WTC11 (cell line): Measurements from ENCODE around the gene TOMM40. TPM values are rescaled to one million over a fixed set of nuclear protein-coding genes. Genes with fewer than 3 reads are reported as not detected.
A peak's percentile ranks its signal among the peaks of the same experiment; 100 is the strongest.

Experiments
- ATAC-seq: fragments of 200-7000 bp; cut with Tn5 transposase; 2 replicates; pipeline ENCODE4 v1.10.0; 2021; ENCODE audit warnings: mild to moderate bottlenecking, moderate library complexity
- CTCF ChIA-PET: fragments of 300-600 bp; sonication (Branson Sonifier 250); formaldehyde crosslinking; loops from one replicate; lab custom pipeline; 2021; ENCODE audit warnings: antibody characterized with exemption; lab: Charles Lee
- POLR2A ChIA-PET: fragments of 350-600 bp; sonication (Branson Sonifier 250); formaldehyde crosslinking; loops from one replicate; lab custom pipeline; 2021; ENCODE audit warnings: antibody characterized with exemption; lab: Charles Lee
- DNase-seq: peaks from one replicate; pipeline ENCODE4 v3.0.0; 2021; ENCODE audit warnings: low spot score
- H3K27ac Mint-ChIP-seq: 2 replicates; pipeline ENCODE4 v1.8.0; 2021; ENCODE audit warnings: mixed read lengths
- H3K27me3 Mint-ChIP-seq: 2 replicates; pipeline ENCODE4 v1.8.0; 2021; ENCODE audit warnings: low read depth, mild to moderate bottlenecking, moderate library complexity, mixed read lengths
- H3K36me3 Mint-ChIP-seq: 2 replicates; pipeline ENCODE4 v1.8.0; 2021; ENCODE audit warnings: mixed read lengths
- H3K4me1 Mint-ChIP-seq: 2 replicates; pipeline ENCODE4 v1.8.0; 2022; ENCODE audit warnings: mixed read lengths
- H3K4me3 Mint-ChIP-seq: 2 replicates; pipeline ENCODE4 v1.8.0; 2021; ENCODE audit warnings: mild to moderate bottlenecking, moderate library complexity, mixed read lengths
- H3K9me3 Mint-ChIP-seq: 2 replicates; pipeline ENCODE4 v1.8.0; 2021; ENCODE audit warnings: mixed read lengths
- CBFB ChIP-seq: sonication (generic); formaldehyde crosslinking; IDR thresholded peaks from 2 replicates; pipeline ENCODE4 v1.8.1; 2022; ENCODE audit warnings: mild to moderate bottlenecking, low read depth, missing genetic modification reagents
- ESRRA ChIP-seq: sonication (generic); formaldehyde crosslinking; IDR thresholded peaks from 2 replicates; pipeline ENCODE4 v1.8.1; 2022; ENCODE audit warnings: mild to moderate bottlenecking, missing genetic modification reagents, borderline replicate concordance
- FOXK1 ChIP-seq: sonication (generic); formaldehyde crosslinking; IDR thresholded peaks from 2 replicates; pipeline ENCODE4 v1.8.0; 2022; ENCODE audit warnings: mild to moderate bottlenecking, moderate library complexity, missing genetic modification reagents
- GRHL2 ChIP-seq: fragments of 250-450 bp; sonication (Bioruptor Pico); IDR thresholded peaks from 2 replicates; pipeline ENCODE4 v1.8.0; 2022; ENCODE audit warnings: mild to moderate bottlenecking, moderate library complexity; ENCODE audit not compliant: insufficient replicate concordance, severe bottlenecking
- MYBL2 ChIP-seq: sonication (generic); formaldehyde crosslinking; IDR thresholded peaks from 2 replicates; pipeline ENCODE4 v1.8.1; 2023; ENCODE audit warnings: mild to moderate bottlenecking, moderate library complexity, missing genetic modification reagents
- NR2C2 ChIP-seq: sonication (generic); formaldehyde crosslinking; IDR thresholded peaks from 2 replicates; pipeline ENCODE4 v1.8.0; 2022; ENCODE audit warnings: mild to moderate bottlenecking, missing genetic modification reagents
- NR3C1 ChIP-seq: sonication (generic); formaldehyde crosslinking; conservative IDR thresholded peaks from 2 replicates; pipeline ENCODE4 v1.8.1; 2023; ENCODE audit warnings: low read depth, mild to moderate bottlenecking, missing genetic modification reagents
- OVOL2 ChIP-seq: fragments of 250-450 bp; sonication (Bioruptor Pico); IDR thresholded peaks from 2 replicates; pipeline ENCODE4 v1.9.0; 2021; ENCODE audit warnings: mild to moderate bottlenecking, borderline replicate concordance
- RELA ChIP-seq: sonication (generic); formaldehyde crosslinking; IDR thresholded peaks from 2 replicates; pipeline ENCODE4 v1.8.1; 2022; ENCODE audit warnings: missing genetic modification reagents, mild to moderate bottlenecking, borderline replicate concordance
- RORB ChIP-seq: fragments of 250-450 bp; sonication (Bioruptor Pico); IDR thresholded peaks from 2 replicates; pipeline ENCODE4 v1.9.0; 2021; ENCODE audit warnings: mild to moderate bottlenecking
- SMAD3 ChIP-seq: sonication (generic); formaldehyde crosslinking; IDR thresholded peaks from 2 replicates; pipeline ENCODE4 v1.8.0; 2022; ENCODE audit warnings: missing genetic modification reagents, mild to moderate bottlenecking, borderline replicate concordance
- TEAD4 ChIP-seq: sonication (generic); formaldehyde crosslinking; IDR thresholded peaks from 2 replicates; pipeline ENCODE4 v1.8.0; 2022; ENCODE audit warnings: mild to moderate bottlenecking, missing genetic modification reagents
- total RNA-seq: library from RNA; stranded (reverse); gene quantifications from 3 replicates; pipeline ENCODE4 v1.2.3, GENCODE V29; 2021
- TF ChIP-seq, protein P1 (sequence below): sonication (generic); formaldehyde crosslinking; IDR thresholded peaks from 2 replicates; pipeline ENCODE4 v1.8.1; 2022; ENCODE audit warnings: low read depth, missing genetic modification reagents, borderline replicate concordance
- TF ChIP-seq, protein P2 (sequence below): fragments of 250-450 bp; sonication (Bioruptor Pico); IDR thresholded peaks from 2 replicates; pipeline ENCODE4 v1.9.0; 2021; ENCODE audit warnings: mild to moderate bottlenecking, borderline replicate concordance
- TF ChIP-seq, protein P3 (sequence below): fragments of 250-450 bp; sonication (Bioruptor Pico); conservative IDR thresholded peaks from 2 replicates; pipeline ENCODE4 v1.9.0; 2021; ENCODE audit warnings: mild to moderate bottlenecking
- TF ChIP-seq, protein P4 (sequence below): sonication (generic); formaldehyde crosslinking; IDR thresholded peaks from 2 replicates; pipeline ENCODE4 v1.8.1; 2023; ENCODE audit warnings: mild to moderate bottlenecking, missing genetic modification reagents, moderate library complexity
- TF ChIP-seq, protein P5 (sequence below): fragments of 250-450 bp; sonication (Bioruptor Pico); IDR thresholded peaks from 2 replicates; pipeline ENCODE4 v2.1.2; 2022; ENCODE audit warnings: mild to moderate bottlenecking, moderate library complexity
- TF ChIP-seq, protein P6 (sequence below): sonication (generic); formaldehyde crosslinking; IDR thresholded peaks from 2 replicates; pipeline ENCODE4 v1.8.1; 2022; ENCODE audit warnings: low read depth, mild to moderate bottlenecking, moderate library complexity, missing genetic modification reagents, borderline replicate concordance

The TOMM40 gene
- total RNA-seq, 1 experiment from 2014 or later: 221 TPM

DNA sequence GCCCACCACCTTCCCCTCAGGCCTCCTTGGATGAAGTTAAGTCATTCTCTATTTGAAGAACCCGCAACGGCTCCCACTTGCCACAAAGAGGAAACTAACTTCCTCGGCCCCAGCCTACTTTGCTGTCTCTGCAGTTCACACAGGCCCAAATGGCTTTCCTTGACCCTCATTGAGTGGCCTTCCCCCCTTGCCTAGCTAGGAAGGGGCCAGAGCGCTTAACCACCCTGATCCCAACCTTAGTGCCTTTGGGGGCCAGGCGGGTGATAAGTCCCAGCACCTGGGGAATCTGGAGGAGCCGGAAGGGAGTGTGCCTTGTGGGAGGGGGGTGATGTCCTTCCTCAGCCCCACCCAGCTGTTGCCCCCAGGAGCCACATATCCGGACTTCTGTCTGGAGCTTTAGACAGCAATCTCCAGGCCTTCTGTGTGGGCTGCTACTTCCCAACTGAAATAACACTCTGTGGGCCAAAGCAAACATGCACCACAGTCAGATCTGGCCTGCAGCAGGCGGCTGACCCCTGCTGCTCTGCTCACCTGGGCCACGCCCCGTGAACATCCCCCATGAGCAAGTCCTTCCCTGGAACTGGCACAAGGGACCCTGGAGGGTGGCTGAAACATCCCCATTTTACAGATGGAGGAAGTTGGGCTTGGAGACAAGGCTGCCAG, 34.5 kb upstream of the TOMM40 start:
- peak; percentile 59 for ATAC-seq
- Mint-ChIP-seq H3K9me3 (peaks cover 7% of the 10 kb centered on the region), H3K4me1 (peaks cover 13% of the 10 kb centered on the region)
- TF ChIP-seq, protein P1, sequence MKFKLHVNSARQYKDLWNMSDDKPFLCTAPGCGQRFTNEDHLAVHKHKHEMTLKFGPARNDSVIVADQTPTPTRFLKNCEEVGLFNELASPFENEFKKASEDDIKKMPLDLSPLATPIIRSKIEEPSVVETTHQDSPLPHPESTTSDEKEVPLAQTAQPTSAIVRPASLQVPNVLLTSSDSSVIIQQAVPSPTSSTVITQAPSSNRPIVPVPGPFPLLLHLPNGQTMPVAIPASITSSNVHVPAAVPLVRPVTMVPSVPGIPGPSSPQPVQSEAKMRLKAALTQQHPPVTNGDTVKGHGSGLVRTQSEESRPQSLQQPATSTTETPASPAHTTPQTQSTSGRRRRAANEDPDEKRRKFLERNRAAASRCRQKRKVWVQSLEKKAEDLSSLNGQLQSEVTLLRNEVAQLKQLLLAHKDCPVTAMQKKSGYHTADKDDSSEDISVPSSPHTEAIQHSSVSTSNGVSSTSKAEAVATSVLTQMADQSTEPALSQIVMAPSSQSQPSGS: no peak
- TF ChIP-seq RORB (CRISPR knock-in tag) (no peak), ESRRA (CRISPR knock-in tag) (no peak), FOXK1 (CRISPR knock-in tag) (no peak), NR3C1 (CRISPR knock-in tag) (no peak), CBFB (CRISPR knock-in tag) (no peak), MYBL2 (no peak), NR2C2 (CRISPR knock-in tag) (no peak), TEAD4 (CRISPR knock-in tag) (no peak), GRHL2 (no peak), OVOL2 (CRISPR knock-in tag) (no peak), SMAD3 (no peak), RELA (CRISPR knock-in tag) (no peak)
- TF ChIP-seq, protein P2, sequence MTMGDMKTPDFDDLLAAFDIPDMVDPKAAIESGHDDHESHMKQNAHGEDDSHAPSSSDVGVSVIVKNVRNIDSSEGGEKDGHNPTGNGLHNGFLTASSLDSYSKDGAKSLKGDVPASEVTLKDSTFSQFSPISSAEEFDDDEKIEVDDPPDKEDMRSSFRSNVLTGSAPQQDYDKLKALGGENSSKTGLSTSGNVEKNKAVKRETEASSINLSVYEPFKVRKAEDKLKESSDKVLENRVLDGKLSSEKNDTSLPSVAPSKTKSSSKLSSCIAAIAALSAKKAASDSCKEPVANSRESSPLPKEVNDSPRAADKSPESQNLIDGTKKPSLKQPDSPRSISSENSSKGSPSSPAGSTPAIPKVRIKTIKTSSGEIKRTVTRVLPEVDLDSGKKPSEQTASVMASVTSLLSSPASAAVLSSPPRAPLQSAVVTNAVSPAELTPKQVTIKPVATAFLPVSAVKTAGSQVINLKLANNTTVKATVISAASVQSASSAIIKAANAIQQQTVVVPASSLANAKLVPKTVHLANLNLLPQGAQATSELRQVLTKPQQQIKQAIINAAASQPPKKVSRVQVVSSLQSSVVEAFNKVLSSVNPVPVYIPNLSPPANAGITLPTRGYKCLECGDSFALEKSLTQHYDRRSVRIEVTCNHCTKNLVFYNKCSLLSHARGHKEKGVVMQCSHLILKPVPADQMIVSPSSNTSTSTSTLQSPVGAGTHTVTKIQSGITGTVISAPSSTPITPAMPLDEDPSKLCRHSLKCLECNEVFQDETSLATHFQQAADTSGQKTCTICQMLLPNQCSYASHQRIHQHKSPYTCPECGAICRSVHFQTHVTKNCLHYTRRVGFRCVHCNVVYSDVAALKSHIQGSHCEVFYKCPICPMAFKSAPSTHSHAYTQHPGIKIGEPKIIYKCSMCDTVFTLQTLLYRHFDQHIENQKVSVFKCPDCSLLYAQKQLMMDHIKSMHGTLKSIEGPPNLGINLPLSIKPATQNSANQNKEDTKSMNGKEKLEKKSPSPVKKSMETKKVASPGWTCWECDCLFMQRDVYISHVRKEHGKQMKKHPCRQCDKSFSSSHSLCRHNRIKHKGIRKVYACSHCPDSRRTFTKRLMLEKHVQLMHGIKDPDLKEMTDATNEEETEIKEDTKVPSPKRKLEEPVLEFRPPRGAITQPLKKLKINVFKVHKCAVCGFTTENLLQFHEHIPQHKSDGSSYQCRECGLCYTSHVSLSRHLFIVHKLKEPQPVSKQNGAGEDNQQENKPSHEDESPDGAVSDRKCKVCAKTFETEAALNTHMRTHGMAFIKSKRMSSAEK (CRISPR knock-in tag): no peak
- TF ChIP-seq, protein P3, sequence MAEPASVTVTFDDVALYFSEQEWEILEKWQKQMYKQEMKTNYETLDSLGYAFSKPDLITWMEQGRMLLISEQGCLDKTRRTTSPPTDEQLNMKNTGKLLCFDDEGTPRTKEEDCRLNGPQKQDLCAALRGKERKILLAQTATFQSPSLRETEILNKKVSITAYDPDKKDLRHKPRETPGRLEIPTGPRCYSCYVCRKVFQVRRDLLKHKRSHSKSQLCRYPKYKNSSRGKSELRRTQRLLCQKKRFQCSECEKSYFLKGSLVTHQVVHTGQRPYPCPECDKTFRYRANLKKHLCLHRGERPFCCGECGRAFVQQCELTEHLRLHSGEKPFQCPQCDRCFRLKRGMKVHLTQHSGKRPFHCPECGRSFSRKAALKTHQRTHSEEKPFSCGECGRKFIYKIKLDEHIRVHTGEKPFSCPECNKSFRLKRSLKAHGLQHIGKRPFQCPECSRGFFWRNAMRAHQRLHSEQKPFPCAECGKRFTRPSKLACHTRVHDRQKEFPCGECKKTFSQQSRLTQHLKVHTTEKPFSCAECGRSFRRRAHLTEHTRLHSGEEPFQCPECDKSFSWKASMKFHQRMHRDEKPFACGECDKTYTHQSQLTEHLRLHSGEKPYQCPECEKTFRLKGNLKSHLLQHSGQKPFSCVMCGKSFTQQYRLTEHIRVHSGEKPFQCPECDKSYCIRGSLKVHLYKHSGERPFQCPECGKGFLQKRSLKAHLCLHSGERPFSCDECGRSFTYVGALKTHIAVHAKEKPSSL: no peak
- TF ChIP-seq, protein P4, sequence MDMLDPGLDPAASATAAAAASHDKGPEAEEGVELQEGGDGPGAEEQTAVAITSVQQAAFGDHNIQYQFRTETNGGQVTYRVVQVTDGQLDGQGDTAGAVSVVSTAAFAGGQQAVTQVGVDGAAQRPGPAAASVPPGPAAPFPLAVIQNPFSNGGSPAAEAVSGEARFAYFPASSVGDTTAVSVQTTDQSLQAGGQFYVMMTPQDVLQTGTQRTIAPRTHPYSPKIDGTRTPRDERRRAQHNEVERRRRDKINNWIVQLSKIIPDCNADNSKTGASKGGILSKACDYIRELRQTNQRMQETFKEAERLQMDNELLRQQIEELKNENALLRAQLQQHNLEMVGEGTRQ (CRISPR knock-in tag): no peak
- TF ChIP-seq, protein P5, sequence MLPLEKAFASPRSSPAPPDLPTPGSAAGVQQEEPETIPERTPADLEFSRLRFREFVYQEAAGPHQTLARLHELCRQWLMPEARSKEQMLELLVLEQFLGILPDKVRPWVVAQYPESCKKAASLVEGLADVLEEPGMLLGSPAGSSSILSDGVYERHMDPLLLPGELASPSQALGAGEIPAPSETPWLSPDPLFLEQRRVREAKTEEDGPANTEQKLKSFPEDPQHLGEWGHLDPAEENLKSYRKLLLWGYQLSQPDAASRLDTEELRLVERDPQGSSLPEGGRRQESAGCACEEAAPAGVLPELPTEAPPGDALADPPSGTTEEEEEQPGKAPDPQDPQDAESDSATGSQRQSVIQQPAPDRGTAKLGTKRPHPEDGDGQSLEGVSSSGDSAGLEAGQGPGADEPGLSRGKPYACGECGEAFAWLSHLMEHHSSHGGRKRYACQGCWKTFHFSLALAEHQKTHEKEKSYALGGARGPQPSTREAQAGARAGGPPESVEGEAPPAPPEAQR: no peak
- TF ChIP-seq, protein P6, sequence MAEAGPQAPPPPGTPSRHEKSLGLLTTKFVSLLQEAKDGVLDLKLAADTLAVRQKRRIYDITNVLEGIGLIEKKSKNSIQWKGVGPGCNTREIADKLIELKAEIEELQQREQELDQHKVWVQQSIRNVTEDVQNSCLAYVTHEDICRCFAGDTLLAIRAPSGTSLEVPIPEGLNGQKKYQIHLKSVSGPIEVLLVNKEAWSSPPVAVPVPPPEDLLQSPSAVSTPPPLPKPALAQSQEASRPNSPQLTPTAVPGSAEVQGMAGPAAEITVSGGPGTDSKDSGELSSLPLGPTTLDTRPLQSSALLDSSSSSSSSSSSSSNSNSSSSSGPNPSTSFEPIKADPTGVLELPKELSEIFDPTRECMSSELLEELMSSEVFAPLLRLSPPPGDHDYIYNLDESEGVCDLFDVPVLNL (CRISPR knock-in tag): no peak
- TF ChIP-seq, all 79 proteins: peak for 0
- POLR2A ChIA-PET: no interaction called here
- H3K4me3 Mint-ChIP-seq: no peak overlapping the region
- H3K27me3 Mint-ChIP-seq: no peaks in the 10 kb centered on the region
- peaks cover 34% of the 10 kb centered on the region for H3K36me3 Mint-ChIP-seq
- DNase-seq: no peak
- H3K27ac Mint-ChIP-seq: peak overlapping the region; percentile 61
- CTCF ChIA-PET: interaction anchor here (0.6 to 1.6 kb wide), 3 partner anchors 8 to 190 kb away, joined by 3 to 4 read pairs (median 4); no protein-coding TSS in a partner anchor
